ENCODE results near the gene TMEFF2.

GRCh38 chr2:192017844-192018243 is 176.9 kb downstream of the TMEFF2 start:
- TF ChIP-seq CTCF (IDR thresholded peaks at IDR 0.05) (no peak), POLR2A (IDR thresholded peaks at IDR 0.05) (no peak)
